NT2/D1 (cell line): ENCODE data around the gene GDF10.

Experiments used
- SUZ12 ChIP-seq: IDR thresholded peaks from 2 replicates; pipeline ENCODE4 v1.6.1; 2011; ENCODE audit not compliant: insufficient read length, insufficient read depth; ENCODE audit errors: extremely low read depth
- YY1 ChIP-seq: IDR thresholded peaks from 2 replicates; pipeline ENCODE4 v1.6.1; 2011; ENCODE audit not compliant: insufficient read length, insufficient read depth

- TF ChIP-seq SUZ12 = no peak
- TF ChIP-seq YY1 = no peak
Observed at GRCh38 chr10:47351899-47352815, 52.2 kb downstream of the GDF10 start.
